Measurements from ENCODE around the gene EGLN3. TPM values are rescaled to one million over a fixed set of nuclear protein-coding genes. Genes with fewer than 3 reads are reported as not detected.

The EGLN3 gene
- total and polyA plus RNA-seq, 2 of the 13 experiments (the other 11 are each of a cell fraction or from before 2014, with no cell fraction given) = 0.18 to 27.3 TPM

DNA sequence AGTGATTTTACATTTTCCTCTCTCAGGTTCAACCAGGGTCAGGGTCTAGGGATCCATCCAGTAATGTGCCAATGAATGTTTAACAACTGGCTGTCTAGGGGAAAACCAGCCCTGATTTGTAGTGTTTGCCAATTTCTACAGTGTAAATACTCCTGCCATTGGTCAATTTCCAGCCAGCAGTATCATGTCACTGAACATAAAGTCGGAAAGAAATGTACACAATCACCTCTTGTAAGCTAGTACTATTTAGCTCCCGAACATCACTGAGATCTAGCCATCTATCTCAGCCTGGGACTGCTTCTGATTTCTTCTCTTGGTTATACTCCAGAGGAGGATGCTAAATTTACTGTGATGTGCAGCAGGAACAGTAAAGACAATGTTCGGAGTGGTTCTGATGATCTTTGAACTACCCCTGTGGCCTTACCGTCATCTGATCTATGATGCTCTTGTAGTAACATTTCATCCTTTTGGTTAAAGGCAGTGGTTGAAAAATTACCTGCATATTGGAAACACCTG is 36.7 kb upstream of the EGLN3 start (continued):
- TF ChIP-seq, protein P1, sequence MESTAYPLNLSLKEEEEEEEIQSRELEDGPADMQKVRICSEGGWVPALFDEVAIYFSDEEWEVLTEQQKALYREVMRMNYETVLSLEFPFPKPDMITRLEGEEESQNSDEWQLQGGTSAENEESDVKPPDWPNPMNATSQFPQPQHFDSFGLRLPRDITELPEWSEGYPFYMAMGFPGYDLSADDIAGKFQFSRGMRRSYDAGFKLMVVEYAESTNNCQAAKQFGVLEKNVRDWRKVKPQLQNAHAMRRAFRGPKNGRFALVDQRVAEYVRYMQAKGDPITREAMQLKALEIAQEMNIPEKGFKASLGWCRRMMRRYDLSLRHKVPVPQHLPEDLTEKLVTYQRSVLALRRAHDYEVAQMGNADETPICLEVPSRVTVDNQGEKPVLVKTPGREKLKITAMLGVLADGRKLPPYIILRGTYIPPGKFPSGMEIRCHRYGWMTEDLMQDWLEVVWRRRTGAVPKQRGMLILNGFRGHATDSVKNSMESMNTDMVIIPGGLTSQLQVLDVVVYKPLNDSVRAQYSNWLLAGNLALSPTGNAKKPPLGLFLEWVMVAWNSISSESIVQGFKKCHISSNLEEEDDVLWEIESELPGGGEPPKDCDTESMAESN (CRISPR knock-in tag; conservative IDR thresholded peaks at IDR 0.05) = peak; percentile 76; the same call in 1 of the 2 replicates
- TF ChIP-seq ZNF570 (CRISPR knock-in tag; IDR thresholded peaks at IDR 0.05; ENCODE audit: borderline replicate concordance) (no peak), MLLT10 (CRISPR knock-in tag; IDR thresholded peaks at IDR 0.05) (no peak), SNRNP70 (IDR thresholded peaks at IDR 0.05; ENCODE audit: low read depth, low read length) (no peak), PITX1 (CRISPR knock-in tag; IDR thresholded peaks at IDR 0.05) (no peak), SATB2 (CRISPR knock-in tag; IDR thresholded peaks at IDR 0.05) (no peak), KLF12 (CRISPR knock-in tag; IDR thresholded peaks at IDR 0.05; ENCODE audit: borderline replicate concordance) (no peak), ZNF720 (CRISPR knock-in tag; IDR thresholded peaks at IDR 0.05) (no peak), XBP1 (CRISPR knock-in tag; IDR thresholded peaks at IDR 0.05) (no peak), ZNF724P (CRISPR knock-in tag; IDR thresholded peaks at IDR 0.05; ENCODE audit: borderline replicate concordance) (no peak), ZNF674 (CRISPR knock-in tag; IDR thresholded peaks at IDR 0.05; ENCODE audit: low read depth) (0 out of 2 replicates have a peak, but pooled peaks have one; percentile 53), ZBTB38 (CRISPR knock-in tag; IDR thresholded peaks at IDR 0.05) (no peak), ZNF790 (CRISPR knock-in tag; IDR thresholded peaks at IDR 0.05; ENCODE audit: borderline replicate concordance) (no peak), BHLHE40 (IDR thresholded peaks at IDR 0.05; ENCODE audit: low read length) (no peak), HNRNPUL1 (IDR thresholded peaks at IDR 0.05; ENCODE audit: low read depth, low read length) (no peak), SAP130 (CRISPR knock-in tag; IDR thresholded peaks at IDR 0.05; ENCODE audit: low read depth) (peak; percentile 58), PHF5A (CRISPR knock-in tag; IDR thresholded peaks at IDR 0.05; ENCODE audit: low read depth, unreplicated experiment) (no peak), ZBTB33 (CRISPR knock-in tag; IDR thresholded peaks at IDR 0.05) (no peak), EZH2 (conservative IDR thresholded peaks at IDR 0.05; ENCODE audit: low read depth, low read length) (no peak), ZBTB39 (CRISPR knock-in tag; IDR thresholded peaks at IDR 0.05) (peak; percentile 72; the same call in 1 of the 2 replicates), HOXA5 (CRISPR knock-in tag; IDR thresholded peaks at IDR 0.05) (peak; percentile 35; the same call in 1 of the 2 replicates), ZNF292 (CRISPR knock-in tag; IDR thresholded peaks at IDR 0.05; ENCODE audit: borderline replicate concordance, low read depth) (peak; percentile 10; the same call in 1 of the 2 replicates), HNRNPLL (IDR thresholded peaks at IDR 0.05; ENCODE audit: low read depth, low read length, poor library complexity, severe bottlenecking) (no peak), SYNCRIP (IDR thresholded peaks at IDR 0.05; ENCODE audit: insufficient read depth, low read depth, low read length) (no peak), MYNN (CRISPR knock-in tag; IDR thresholded peaks at IDR 0.05; ENCODE audit: low read depth) (no peak)
- TF ChIP-seq, protein P2, sequence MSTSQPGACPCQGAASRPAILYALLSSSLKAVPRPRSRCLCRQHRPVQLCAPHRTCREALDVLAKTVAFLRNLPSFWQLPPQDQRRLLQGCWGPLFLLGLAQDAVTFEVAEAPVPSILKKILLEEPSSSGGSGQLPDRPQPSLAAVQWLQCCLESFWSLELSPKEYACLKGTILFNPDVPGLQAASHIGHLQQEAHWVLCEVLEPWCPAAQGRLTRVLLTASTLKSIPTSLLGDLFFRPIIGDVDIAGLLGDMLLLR (CRISPR knock-in tag; IDR thresholded peaks at IDR 0.05) = no peak
